ENCODE data around the gene CCR4. TPM values are rescaled to one million over a fixed set of nuclear protein-coding genes. Genes with fewer than 3 reads are reported as not detected.
"Not testable (repeated sequence)": the region's sequence is repeated elsewhere in the genome, so short reads cannot be mapped to it uniquely, and the experiment has no call there.

The CCR4 gene
- total RNA-seq, 2 experiments from 2014 or later: 76.2 to 80.1 TPM

GRCh38 chr3:32930161-32930560 lies 21.3 kb upstream of the CCR4 start:
- Mint-ChIP-seq H3K4me1 (ENCODE audit: low read depth) (no peaks in the 10 kb centered on the region), H3K27ac (no peak overlapping the region), H3K4me3 (no peak overlapping the region), H3K36me3 (ENCODE audit: low read depth) (no peaks in the 10 kb centered on the region), H3K27me3 (peaks cover 16% of the 10 kb centered on the region), H3K9me3 (no peaks in the 10 kb centered on the region)
- no peak for ATAC-seq (ENCODE audit: poor library complexity)
- Histone ChIP-seq H3K27ac (ENCODE audit: low read depth in 1 of 2, low read length in 2 of 2) (no peak overlapping the region), H3K4me3 (ENCODE audit: low read length) (no peak overlapping the region), H3K27me3 (ENCODE audit: control insufficient read depth in 1 of 2, insufficient read depth in 2 of 2, low read length in 2 of 2) (no peaks in the 10 kb centered on the region), H3K9me3 (ENCODE audit: control insufficient read depth in 1 of 2, insufficient read depth in 1 of 2, low read length in 2 of 2) (no peaks in the 10 kb centered on the region), H3K4me1 (ENCODE audit: insufficient read depth, low read length) (no peaks in the 10 kb centered on the region), H3K36me3 (ENCODE audit: insufficient read depth, low read length) (no peaks in the 10 kb centered on the region)
- ChIA-PET POLR2A (no interaction called here), CTCF (no interaction called here)
- intact Hi-C loops (cut with DNase I, micrococcal nuclease): loop anchor here in 1 of 2 experiments (10.0 kb wide), 1 partner anchor 195 kb away; no protein-coding TSS in a partner anchor
- TF ChIP-seq CTCF (IDR thresholded peaks at IDR 0.05): no peak
- no peak for DNase-seq

- H3K9me3 Mint-ChIP-seq; H3K4me3 Mint-ChIP-seq; ATAC-seq (ENCODE audit: poor library complexity); H3K4me1 Mint-ChIP-seq (ENCODE audit: low read depth); DNase-seq; H3K4me1 ChIP-seq (ENCODE audit: insufficient read depth, low read length); H3K4me3 ChIP-seq (ENCODE audit: low read length); POLR2A ChIA-PET; CTCF ChIA-PET; H3K9me3 ChIP-seq (ENCODE audit: control insufficient read depth in 1 of 2, insufficient read depth in 1 of 2, low read length in 2 of 2); H3K27me3 ChIP-seq (ENCODE audit: control insufficient read depth in 1 of 2, insufficient read depth in 2 of 2, low read length in 2 of 2); H3K36me3 Mint-ChIP-seq (ENCODE audit: low read depth); H3K27ac ChIP-seq (ENCODE audit: low read depth in 1 of 2, low read length in 2 of 2); H3K27ac Mint-ChIP-seq; H3K36me3 ChIP-seq (ENCODE audit: insufficient read depth, low read length): not testable (repeated sequence)
- H3K27me3 Mint-ChIP-seq: peaks cover 16% of the 10 kb centered on the region
- intact Hi-C loops (cut with DNase I, micrococcal nuclease): loop anchor here in 1 of 2 experiments (10.0 kb wide), 1 partner anchor 196 kb away; no protein-coding TSS in a partner anchor
These were observed 20.2 kb upstream of the CCR4 start for GRCh38 chr3:32931273-32931672.

GRCh38 chr3:32934150-32934742 lies 17.2 kb upstream of the CCR4 start:
- H3K4me1 ChIP-seq (ENCODE audit: insufficient read depth, low read length): no peaks in the 10 kb centered on the region
- ATAC-seq (ENCODE audit: poor library complexity) (no peak), DNase-seq (peak in 4 of 14 experiments; percentile 23 to 51 (median 42))
- Mint-ChIP-seq H3K36me3 (ENCODE audit: low read depth) (no peaks in the 10 kb centered on the region), H3K4me3 (no peak overlapping the region), H3K27ac (no peak overlapping the region), H3K27me3 (peaks cover 16% of the 10 kb centered on the region), H3K4me1 (ENCODE audit: low read depth) (no peaks in the 10 kb centered on the region), H3K9me3 (no peaks in the 10 kb centered on the region)
- H3K4me3 ChIP-seq (ENCODE audit: low read length): no peak overlapping the region
- intact Hi-C loops (cut with DNase I, micrococcal nuclease): loop anchor here (1.0 to 10.0 kb wide), 3 partner anchors 199 to 424 kb away; no protein-coding TSS in a partner anchor
- H3K27ac ChIP-seq (ENCODE audit: low read depth in 1 of 2, low read length in 2 of 2): no peak overlapping the region
- H3K27me3 ChIP-seq (ENCODE audit: control insufficient read depth in 1 of 2, insufficient read depth in 2 of 2, low read length in 2 of 2): peaks cover 0 to 4% of the 10 kb centered on the region in 2 experiments
- H3K9me3 ChIP-seq (ENCODE audit: control insufficient read depth in 1 of 2, insufficient read depth in 1 of 2, low read length in 2 of 2): no peaks in the 10 kb centered on the region
- H3K36me3 ChIP-seq (ENCODE audit: insufficient read depth, low read length): no peaks in the 10 kb centered on the region
- peak; percentile 70 for TF ChIP-seq CTCF (IDR thresholded peaks at IDR 0.05)
- CTCF ChIA-PET: no interaction called here
- POLR2A ChIA-PET: no interaction called here

GRCh38 chr3:32937331-32937730 lies 14.1 kb upstream of the CCR4 start:
- ChIA-PET CTCF (no interaction called here), POLR2A (no interaction called here)
- Mint-ChIP-seq H3K36me3 (ENCODE audit: low read depth) (no peaks in the 10 kb centered on the region), H3K4me1 (ENCODE audit: low read depth) (no peaks in the 10 kb centered on the region), H3K4me3 (no peak overlapping the region), H3K9me3 (no peaks in the 10 kb centered on the region), H3K27me3 (no peaks in the 10 kb centered on the region), H3K27ac (no peak overlapping the region)
- no peaks in the 10 kb centered on the region for H3K9me3 ChIP-seq (ENCODE audit: control insufficient read depth in 1 of 2, insufficient read depth in 1 of 2, low read length in 2 of 2)
- peaks cover 0 to 4% of the 10 kb centered on the region in 2 experiments for H3K27me3 ChIP-seq (ENCODE audit: control insufficient read depth in 1 of 2, insufficient read depth in 2 of 2, low read length in 2 of 2)
- no peaks in the 10 kb centered on the region for H3K36me3 ChIP-seq (ENCODE audit: insufficient read depth, low read length)
- TF ChIP-seq CTCF (IDR thresholded peaks at IDR 0.05): no peak
- no peaks in the 10 kb centered on the region for H3K4me1 ChIP-seq (ENCODE audit: insufficient read depth, low read length)
- DNase-seq (no peak), ATAC-seq (ENCODE audit: poor library complexity) (no peak)
- no peak overlapping the region for H3K27ac ChIP-seq (ENCODE audit: low read depth in 1 of 2, low read length in 2 of 2)
- intact Hi-C loops (cut with DNase I, micrococcal nuclease): loop anchor here in 1 of 2 experiments (10.0 kb wide), 1 partner anchor 203 kb away; no protein-coding TSS in a partner anchor
- H3K4me3 ChIP-seq (ENCODE audit: low read length): no peak overlapping the region

- H3K9me3 ChIP-seq (ENCODE audit: control insufficient read depth in 1 of 2, insufficient read depth in 1 of 2, low read length in 2 of 2); H3K4me3 ChIP-seq (ENCODE audit: low read length); H3K4me1 Mint-ChIP-seq (ENCODE audit: low read depth); ATAC-seq (ENCODE audit: poor library complexity); H3K27ac ChIP-seq (ENCODE audit: low read depth in 1 of 2, low read length in 2 of 2); H3K36me3 Mint-ChIP-seq (ENCODE audit: low read depth); DNase-seq; H3K9me3 Mint-ChIP-seq; H3K27me3 Mint-ChIP-seq; H3K4me1 ChIP-seq (ENCODE audit: insufficient read depth, low read length); CTCF ChIA-PET; H3K36me3 ChIP-seq (ENCODE audit: insufficient read depth, low read length); H3K27ac Mint-ChIP-seq; H3K4me3 Mint-ChIP-seq; H3K27me3 ChIP-seq (ENCODE audit: control insufficient read depth in 1 of 2, insufficient read depth in 2 of 2, low read length in 2 of 2); POLR2A ChIA-PET: not testable (repeated sequence)
- intact Hi-C loops (cut with DNase I, micrococcal nuclease): loop anchor here in 1 of 2 experiments (10.0 kb wide), 2 partner anchors 205 to 845 kb away; no protein-coding TSS in a partner anchor
These were observed 11.7 kb upstream of the CCR4 start for GRCh38 chr3:32939531-32940284.
